Inflammatory macrophage (primary cell): Measurements from ENCODE around the gene CCDC71.

Experiments
- DNase-seq, 2 donors: peaks; one replicate each; pipeline ENCODE4 v3.0.0-alpha.2; 2020 to 2022

CCDC71 gene

GRCh38 chr3:49166752-49167556 is 823 bp upstream of the CCDC71 start:
- no peak for DNase-seq

- no peak for DNase-seq
Observed at GRCh38 chr3:49164983-49165720, 979 bp downstream of the CCDC71 start.

GRCh38 chr3:49163609-49164008 is 2.5 kb downstream of the CCDC71 start:
- DNase-seq = no peak

- DNase-seq = no peak
Observed at GRCh38 chr3:49162751-49163419, 3.2 kb downstream of the CCDC71 start.

GRCh38 chr3:49161808-49162530 is 4.2 kb downstream of the CCDC71 start:
- peak; percentile 47 to 65 for DNase-seq

GRCh38 chr3:49161197-49161596 is 4.9 kb downstream of the CCDC71 start:
- DNase-seq = no peak

GRCh38 chr3:49158792-49159191 is 7.3 kb downstream of the CCDC71 start:
- no peak for DNase-seq

- DNase-seq = peak; percentile 29 to 56
Observed at GRCh38 chr3:49158103-49158709, 7.9 kb downstream of the CCDC71 start.

- no peak for DNase-seq
Observed at GRCh38 chr3:49157289-49157688, 8.8 kb downstream of the CCDC71 start.

- DNase-seq = no peak
Observed at GRCh38 chr3:49153349-49153912, 12.7 kb downstream of the CCDC71 start.

- no peak for DNase-seq
Observed at GRCh38 chr3:49151610-49152009, 14.5 kb downstream of the CCDC71 start.

- DNase-seq = no peak
Observed at GRCh38 chr3:49148159-49148558, 18.0 kb downstream of the CCDC71 start.

GRCh38 chr3:49140080-49140479 is 26.1 kb downstream of the CCDC71 start:
- no peak for DNase-seq

- DNase-seq = no peak
Observed at GRCh38 chr3:49135499-49135898, 30.6 kb downstream of the CCDC71 start.

GRCh38 chr3:49134471-49135265 is 31.5 kb downstream of the CCDC71 start:
- no peak for DNase-seq

- DNase-seq = peak; percentile 54 to 57
Observed at GRCh38 chr3:49133226-49133951, 32.7 kb downstream of the CCDC71 start.

GRCh38 chr3:49132437-49133225 is 33.5 kb downstream of the CCDC71 start, which contains the start of gene LAMB2:
Gene LAMB2 (minus strand): TSS chr3:49133050. CDS start chr3:49132867, 183 bp downstream.
- DNase-seq = peak; percentile 13 to 28

GRCh38 chr3:49132073-49132436 is 34.1 kb downstream of the CCDC71 start:
- DNase-seq = no peak

- DNase-seq = no peak
Observed at GRCh38 chr3:49131576-49131975, 34.6 kb downstream of the CCDC71 start.
